ENCODE measurements around the gene SDC1.

GRCh38 chr2:20212459-20212870, 12.5 kb downstream of the SDC1 start:
- TF ChIP-seq CTCF (IDR thresholded peaks at IDR 0.05) (no peak), POLR2A (IDR thresholded peaks at IDR 0.05) (no peak)

Data from ovary (tissue), 3 donors.